ENCODE results near the gene GMDS.

GRCh38 chr6:1837826-1838225 is 407.6 kb downstream of the GMDS start:
- TF ChIP-seq EZH2phosphoT487 (IDR thresholded peaks at IDR 0.05; ENCODE audit: insufficient read depth, low read depth) (no peak), EZH2 (IDR thresholded peaks at IDR 0.05; ENCODE audit: insufficient read depth, poor library complexity, severe bottlenecking) (no peak)
